Measurements from ENCODE around the gene SERPINE2. TPM values are rescaled to one million over a fixed set of nuclear protein-coding genes. Genes with fewer than 3 reads are reported as not detected.
A peak's percentile ranks its signal among the peaks of the same experiment; 100 is the strongest.

The SERPINE2 gene
- polyA plus RNA-seq, 4 donors: 6.0 to 43.9 (median 21.0) TPM

DNA sequence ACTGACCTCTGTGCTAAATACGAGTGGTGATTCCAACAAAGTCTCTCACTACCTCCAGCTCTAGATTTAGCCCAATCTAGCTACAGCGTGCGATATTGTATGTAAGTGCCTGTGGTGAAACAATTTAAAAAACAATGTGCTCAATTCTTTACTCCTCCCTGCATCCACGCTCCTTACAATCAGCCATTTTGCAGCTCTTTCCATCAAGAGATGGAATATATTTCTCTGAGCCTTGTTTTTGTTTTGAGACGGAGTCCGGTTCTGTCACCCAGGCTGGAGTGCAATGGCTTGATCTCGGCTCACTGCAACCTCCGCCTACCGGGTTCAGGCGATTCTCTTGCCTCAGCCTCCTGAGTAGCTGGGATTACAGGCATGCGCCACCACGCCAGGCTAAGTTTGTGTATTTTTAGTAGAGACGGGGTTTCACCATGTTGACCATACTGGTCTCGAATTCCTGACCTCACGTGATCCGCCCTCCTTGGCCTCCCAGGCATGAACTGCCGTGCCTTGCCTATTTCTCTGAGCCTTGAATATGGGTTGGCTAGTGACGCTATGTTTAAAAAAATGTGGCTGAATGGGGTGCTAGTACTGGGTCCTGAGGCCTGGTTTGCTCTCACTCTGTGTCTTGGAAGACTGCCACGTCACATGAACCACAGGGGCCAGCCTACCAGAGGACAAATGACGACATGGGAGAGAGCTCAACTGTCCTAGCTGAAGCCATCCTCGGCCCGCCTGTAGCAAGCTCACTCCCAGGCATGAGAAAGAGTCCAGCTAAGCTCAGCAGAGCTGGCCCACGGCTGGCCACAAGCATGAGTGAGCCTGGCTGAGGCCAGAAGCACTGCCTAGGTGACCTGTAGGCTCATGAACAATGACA lies 108.7 kb downstream of the SERPINE2 start:
- H3K9me3 ChIP-seq (ENCODE audit: control insufficient read depth in 2 of 2, insufficient read depth in 1 of 2, low read depth in 1 of 2, low read length in 1 of 2): peaks cover 0 to 19% of the 10 kb centered on the region in 2 donors
- no peak overlapping the region for H3K4me3 ChIP-seq (ENCODE audit: low read depth in 1 of 3, low read length in 3 of 3)
- H3K27me3 ChIP-seq (ENCODE audit: control insufficient read depth in 3 of 3, insufficient read depth in 3 of 3, low read length in 3 of 3): no peaks in the 10 kb centered on the region
- WGBS, 3 donors: 79 to 83% (median 79%) methylated on average over 23 of the region's 23 CpGs
- no peak for FAIRE-seq
- peak in 1 of 2 donors; percentile 36 for DNase-seq
- peaks cover 0 to 13% (median 0%) of the 10 kb centered on the region in 3 donors for H3K36me3 ChIP-seq (ENCODE audit: control insufficient read depth in 3 of 3, insufficient read depth in 2 of 3, low read depth in 1 of 3, low read length in 3 of 3)
- peaks cover 5 to 8% (median 8%) of the 10 kb centered on the region in 3 donors for H3K4me1 ChIP-seq (ENCODE audit: control insufficient read depth in 3 of 3, insufficient read depth in 2 of 3, low read depth in 1 of 3, low read length in 2 of 3)
- peak overlapping the region in 1 of 3 donors; percentile 68 for H3K27ac ChIP-seq (ENCODE audit: low read depth in 1 of 3, low read length in 2 of 3)

DNA sequence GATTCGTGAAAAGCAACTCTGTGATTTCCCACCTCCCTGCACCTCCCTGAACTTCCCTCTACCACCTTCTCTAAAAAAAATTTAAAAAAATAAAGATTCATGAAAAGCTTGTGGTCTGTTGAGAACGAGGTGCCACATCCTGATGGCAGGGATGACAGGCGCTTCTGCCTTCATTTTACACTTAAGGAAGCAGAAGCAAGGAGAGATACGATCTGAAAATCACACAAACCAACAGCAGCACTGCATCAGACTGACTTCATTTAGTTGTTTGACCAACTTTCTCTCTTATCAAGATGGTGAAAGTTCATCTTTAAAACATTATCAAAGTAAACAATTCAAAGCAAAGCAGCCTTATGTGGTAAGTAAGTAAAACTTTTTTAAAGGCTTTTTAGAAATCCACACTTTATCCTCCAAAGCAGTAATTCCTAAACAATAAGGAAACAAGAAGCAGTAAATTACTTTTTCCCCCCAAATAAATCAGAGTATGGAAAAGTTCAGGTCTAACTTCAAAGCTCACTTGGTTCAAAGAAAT lies 109.4 kb downstream of the SERPINE2 start:
- no peak overlapping the region for H3K27ac ChIP-seq (ENCODE audit: low read depth in 1 of 3, low read length in 2 of 3)
- FAIRE-seq: no peak
- H3K4me1 ChIP-seq (ENCODE audit: control insufficient read depth in 3 of 3, insufficient read depth in 2 of 3, low read depth in 1 of 3, low read length in 2 of 3): peaks cover 5 to 8% (median 8%) of the 10 kb centered on the region in 3 donors
- H3K27me3 ChIP-seq (ENCODE audit: control insufficient read depth in 3 of 3, insufficient read depth in 3 of 3, low read length in 3 of 3): no peaks in the 10 kb centered on the region
- WGBS, 3 donors: 16 to 35% (median 20%) methylated on average over 4 of the region's 4 CpGs
- peak in 1 of 2 donors; percentile 21 for DNase-seq
- H3K36me3 ChIP-seq (ENCODE audit: control insufficient read depth in 3 of 3, insufficient read depth in 2 of 3, low read depth in 1 of 3, low read length in 3 of 3): peaks cover 0 to 13% (median 0%) of the 10 kb centered on the region in 3 donors
- no peak overlapping the region for H3K4me3 ChIP-seq (ENCODE audit: low read depth in 1 of 3, low read length in 3 of 3)
- peaks cover 0 to 19% of the 10 kb centered on the region in 2 donors for H3K9me3 ChIP-seq (ENCODE audit: control insufficient read depth in 2 of 2, insufficient read depth in 1 of 2, low read depth in 1 of 2, low read length in 1 of 2)

DNA sequence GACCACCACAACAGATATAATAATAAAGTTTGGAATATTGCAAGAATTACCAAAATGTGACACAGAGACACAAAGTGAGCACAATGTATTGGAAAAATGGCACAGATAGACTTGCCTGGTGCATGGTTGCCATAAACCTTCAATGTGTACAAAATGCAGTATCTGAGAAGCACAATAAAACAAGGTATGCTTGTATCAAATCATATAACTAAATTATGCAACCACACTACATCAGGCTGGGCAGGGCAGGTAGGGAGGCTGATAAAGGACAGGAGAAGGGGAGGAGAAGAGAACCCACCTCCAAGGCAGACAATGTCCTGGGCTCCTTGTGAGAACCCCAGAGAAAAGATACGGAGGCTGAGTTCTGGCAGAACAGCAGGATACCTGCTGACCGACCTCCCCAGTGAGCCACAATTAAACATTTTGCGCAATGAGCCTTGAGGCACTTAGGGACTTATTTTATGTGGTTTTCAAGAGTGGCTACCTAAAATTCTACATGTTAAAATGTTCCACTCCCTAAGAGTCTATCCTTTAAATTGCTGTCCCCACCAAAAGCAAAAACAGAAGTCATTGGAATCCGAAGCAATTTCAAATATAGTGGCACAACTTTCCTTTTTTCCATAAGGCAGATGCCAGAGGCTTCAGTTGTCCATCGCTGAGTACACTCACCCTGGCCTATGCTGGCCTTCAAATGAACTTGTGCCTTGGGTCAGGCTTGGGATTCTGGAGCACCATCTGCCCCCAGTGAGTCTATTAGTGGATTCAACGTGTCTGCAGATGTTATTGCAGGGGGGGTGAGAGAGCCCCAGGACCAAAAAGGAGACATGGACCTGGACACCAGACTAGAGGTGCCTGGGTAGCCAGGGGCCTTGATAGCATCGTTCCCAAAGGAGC lies 110.7 kb downstream of the SERPINE2 start:
- H3K36me3 ChIP-seq (ENCODE audit: control insufficient read depth in 3 of 3, insufficient read depth in 2 of 3, low read depth in 1 of 3, low read length in 3 of 3): peaks cover 0 to 13% (median 0%) of the 10 kb centered on the region in 3 donors
- no peaks in the 10 kb centered on the region for H3K27me3 ChIP-seq (ENCODE audit: control insufficient read depth in 3 of 3, insufficient read depth in 3 of 3, low read length in 3 of 3)
- FAIRE-seq (no peak), DNase-seq (no peak)
- peaks cover 0 to 19% of the 10 kb centered on the region in 2 donors for H3K9me3 ChIP-seq (ENCODE audit: control insufficient read depth in 2 of 2, insufficient read depth in 1 of 2, low read depth in 1 of 2, low read length in 1 of 2)
- no peak overlapping the region for H3K27ac ChIP-seq (ENCODE audit: low read depth in 1 of 3, low read length in 2 of 3)
- peaks cover 5 to 8% (median 8%) of the 10 kb centered on the region in 3 donors for H3K4me1 ChIP-seq (ENCODE audit: control insufficient read depth in 3 of 3, insufficient read depth in 2 of 3, low read depth in 1 of 3, low read length in 2 of 3)
- 86 to 94% (median 93%) methylated on average over 7 of the region's 7 CpGs for WGBS, 3 donors
- no peak overlapping the region for H3K4me3 ChIP-seq (ENCODE audit: low read depth in 1 of 3, low read length in 3 of 3)

DNA sequence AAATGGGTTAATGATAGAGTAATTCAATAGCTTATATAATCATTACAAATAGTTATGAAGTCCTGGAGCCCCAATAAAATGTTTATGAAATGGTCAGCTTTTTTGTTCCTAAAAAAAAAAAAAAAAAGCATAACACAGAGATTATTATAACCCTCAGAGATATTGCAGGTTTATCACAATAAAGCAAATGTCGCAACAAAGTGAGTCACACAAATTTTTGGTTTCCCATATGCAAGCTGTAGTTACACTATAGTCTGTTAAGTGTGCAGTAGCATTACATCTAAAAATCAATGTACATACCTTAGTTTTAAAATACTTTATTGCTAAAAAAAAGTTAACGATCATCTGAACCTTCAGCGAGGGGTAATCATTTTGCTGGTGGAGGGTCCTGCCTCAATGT lies 114.0 kb downstream of the SERPINE2 start:
- 97 to 98% (median 97%) methylated on average over 3 of the region's 3 CpGs for WGBS, 3 donors
- H3K27ac ChIP-seq (ENCODE audit: low read depth in 1 of 3, low read length in 2 of 3): no peak overlapping the region
- no peaks in the 10 kb centered on the region for H3K27me3 ChIP-seq (ENCODE audit: control insufficient read depth in 3 of 3, insufficient read depth in 3 of 3, low read length in 3 of 3)
- H3K4me3 ChIP-seq (ENCODE audit: low read depth in 1 of 3, low read length in 3 of 3): no peak overlapping the region
- H3K9me3 ChIP-seq (ENCODE audit: control insufficient read depth in 2 of 2, insufficient read depth in 1 of 2, low read depth in 1 of 2, low read length in 1 of 2): peaks cover 0 to 19% of the 10 kb centered on the region in 2 donors
- peaks cover 0 to 13% (median 3%) of the 10 kb centered on the region in 3 donors for H3K4me1 ChIP-seq (ENCODE audit: control insufficient read depth in 3 of 3, insufficient read depth in 2 of 3, low read depth in 1 of 3, low read length in 2 of 3)
- no peak for DNase-seq
- FAIRE-seq: no peak
- peaks cover 0 to 12% (median 0%) of the 10 kb centered on the region in 3 donors for H3K36me3 ChIP-seq (ENCODE audit: control insufficient read depth in 3 of 3, insufficient read depth in 2 of 3, low read depth in 1 of 3, low read length in 3 of 3)

Other genes with a start within 250 kb of the SERPINE2 start
- 1 to 10 TPM; 4.9 to 7.8 (median 6.2) TPM for gene AP1S3, start 201.7 kb downstream of the SERPINE2 start, polyA plus RNA-seq
- 10 to 100 TPM in 3 of 4 donors, 1 to 10 TPM in 1; 9.5 to 61.9 (median 15.7) TPM for gene WDFY1, start 94.0 kb downstream of the SERPINE2 start, polyA plus RNA-seq
- gene MRPL44, start 81.8 kb downstream of the SERPINE2 start, polyA plus RNA-seq: 10 to 100 TPM; 27.7 to 33.9 (median 29.9) TPM

Data from small intestine (tissue), 7 donors.